Esophagus (tissue), 2 donors: Measurements from ENCODE around the gene TMEM120A. TPM values are rescaled to one million over a fixed set of nuclear protein-coding genes. Genes with fewer than 3 reads are reported as not detected.

ENCODE experiments used
- H3K27ac ChIP-seq, 2 donors: one replicate each; pipeline ENCODE4 v1.5.1; 2013; ENCODE audit warnings: low read depth in 2 of 2, mild to moderate bottlenecking in 2 of 2, inconsistent platforms in 1 of 2, low read length in 1 of 2, moderate library complexity in 1 of 2
- H3K27me3 ChIP-seq, 2 donors: one replicate each; pipeline ENCODE4 v1.6.1; 2013; ENCODE audit warnings: low read length in 2 of 2, control low read depth in 1 of 2, mild to moderate bottlenecking in 1 of 2; ENCODE audit not compliant: insufficient read depth in 2 of 2, control insufficient read depth in 1 of 2
- H3K36me3 ChIP-seq, 2 donors: one replicate each; pipeline ENCODE4 v1.6.1; 2013; ENCODE audit warnings: low read length in 1 of 2; ENCODE audit not compliant: control insufficient read depth in 2 of 2, insufficient read depth in 2 of 2
- H3K4me1 ChIP-seq, 2 donors: one replicate each; pipeline ENCODE4 v1.6.1; 2013; ENCODE audit warnings: low read length in 1 of 2; ENCODE audit not compliant: control insufficient read depth in 2 of 2, insufficient read depth in 2 of 2
- H3K4me3 ChIP-seq, 2 donors: one replicate each; pipeline ENCODE4 v1.5.1; 2013; ENCODE audit warnings: low read length in 2 of 2, mild to moderate bottlenecking in 2 of 2, low read depth in 1 of 2, moderate library complexity in 1 of 2
- H3K9me3 ChIP-seq, 2 donors: one replicate each; pipeline ENCODE4 v1.6.1; 2013; ENCODE audit warnings: mild to moderate bottlenecking in 2 of 2, low read depth in 1 of 2, low read length in 1 of 2, moderate library complexity in 1 of 2; ENCODE audit not compliant: control insufficient read depth in 2 of 2, insufficient read depth in 1 of 2
- WGBS, 2 donors: extraction: QIAGEN DNeasy Blood & Tissue Kit; methylation state at CpG; one replicate each; pipeline ENCODE4 v1.1.7; 2013; 5-methylcytosine and 5-hydroxymethylcytosine counted together
- polyA plus RNA-seq, 2 donors: library from polyadenylated mRNA; stranded (reverse); fragments of 200-250 nt; gene quantifications; one replicate each; pipeline ENCODE4 v1.2.3, GENCODE V29; 2013
- donor health status: healthy with polysubstance abuse.
- donor health status: Bipolar disorder and iron deficiency.

The TMEM120A gene
- polyA plus RNA-seq, 2 donors: 43.8 to 51.0 TPM

- no peak overlapping the region for H3K4me3 ChIP-seq
- peaks cover 0 to 19% of the 10 kb centered on the region in 2 donors for H3K36me3 ChIP-seq
- peaks cover 0 to 3% of the 10 kb centered on the region in 2 donors for H3K4me1 ChIP-seq
- no peak overlapping the region for H3K27ac ChIP-seq
- 95 to 96% methylated on average over 7 of the region's 7 CpGs for WGBS, 2 donors
- H3K27me3 ChIP-seq: no peaks in the 10 kb centered on the region
- H3K9me3 ChIP-seq: no peaks in the 10 kb centered on the region
These were observed 41.0 kb downstream of the TMEM120A start for GRCh38 chr7:75953431-75953830.

- no peaks in the 10 kb centered on the region for H3K9me3 ChIP-seq
- H3K27me3 ChIP-seq: no peaks in the 10 kb centered on the region
- 61 to 64% methylated on average over 5 of the region's 5 CpGs for WGBS, 2 donors
- peak overlapping the region; percentile 67 to 87 for H3K27ac ChIP-seq
- no peak overlapping the region for H3K4me3 ChIP-seq
- H3K4me1 ChIP-seq: peaks cover 0 to 13% of the 10 kb centered on the region in 2 donors
- peaks cover 2 to 21% of the 10 kb centered on the region in 2 donors for H3K36me3 ChIP-seq
These were observed 42.9 kb downstream of the TMEM120A start for GRCh38 chr7:75951506-75951905.

- Histone ChIP-seq H3K4me3 (no peak overlapping the region), H3K27me3 (no peaks in the 10 kb centered on the region), H3K36me3 (peaks cover 2 to 9% of the 10 kb centered on the region in 2 donors), H3K4me1 (peaks cover 2 to 14% of the 10 kb centered on the region in 2 donors), H3K9me3 (no peaks in the 10 kb centered on the region), H3K27ac (peak overlapping the region; percentile 2 to 65)
- WGBS, 2 donors: 81 to 86% methylated on average over 15 of the region's 15 CpGs
These were observed 44.2 kb downstream of the TMEM120A start for GRCh38 chr7:75950111-75950681.

- no peaks in the 10 kb centered on the region for H3K9me3 ChIP-seq
- H3K27ac ChIP-seq: peak overlapping the region in 1 of 2 donors; percentile 62
- H3K4me3 ChIP-seq: no peak overlapping the region
- H3K4me1 ChIP-seq: peaks cover 2 to 14% of the 10 kb centered on the region in 2 donors
- no peaks in the 10 kb centered on the region for H3K27me3 ChIP-seq
- peaks cover 2% of the 10 kb centered on the region in 2 donors for H3K36me3 ChIP-seq
- WGBS, 2 donors: 74 to 76% methylated on average over 9 of the region's 9 CpGs
These were observed 46.2 kb downstream of the TMEM120A start for GRCh38 chr7:75948179-75948578.

GRCh38 chr7:75946207-75946855 is 48.1 kb downstream of the TMEM120A start:
- peaks cover 2% of the 10 kb centered on the region in 2 donors for H3K36me3 ChIP-seq
- peaks cover 2 to 14% of the 10 kb centered on the region in 2 donors for H3K4me1 ChIP-seq
- WGBS, 2 donors: 76 to 78% methylated on average over 8 of the region's 8 CpGs
- peak overlapping the region; percentile 89 to 97 for H3K27ac ChIP-seq
- H3K9me3 ChIP-seq: no peaks in the 10 kb centered on the region
- no peaks in the 10 kb centered on the region for H3K27me3 ChIP-seq
- H3K4me3 ChIP-seq: no peak overlapping the region

- Histone ChIP-seq H3K27me3 (no peaks in the 10 kb centered on the region), H3K27ac (peak overlapping the region; percentile 89 to 97), H3K4me1 (peaks cover 2 to 14% of the 10 kb centered on the region in 2 donors), H3K36me3 (peaks cover 2% of the 10 kb centered on the region in 2 donors), H3K4me3 (no peak overlapping the region), H3K9me3 (no peaks in the 10 kb centered on the region)
- 73 to 76% methylated on average over 8 of the region's 8 CpGs for WGBS, 2 donors
These were observed 48.9 kb downstream of the TMEM120A start for GRCh38 chr7:75945297-75946168.

GRCh38 chr7:75944507-75944906 is 49.9 kb downstream of the TMEM120A start:
- WGBS, 2 donors: 94 to 100% methylated on average over 1 of the region's 1 CpG
- Histone ChIP-seq H3K36me3 (peaks cover 2% of the 10 kb centered on the region in 2 donors), H3K9me3 (no peaks in the 10 kb centered on the region), H3K27ac (peak overlapping the region; percentile 89 to 93), H3K27me3 (no peaks in the 10 kb centered on the region), H3K4me1 (peaks cover 2 to 14% of the 10 kb centered on the region in 2 donors), H3K4me3 (no peak overlapping the region)

- no peaks in the 10 kb centered on the region for H3K27me3 ChIP-seq
- H3K4me3 ChIP-seq: no peak overlapping the region
- H3K27ac ChIP-seq: peak overlapping the region; percentile 89 to 93
- WGBS, 2 donors: 67 to 77% methylated on average over 6 of the region's 6 CpGs
- no peaks in the 10 kb centered on the region for H3K9me3 ChIP-seq
- peaks cover 2% of the 10 kb centered on the region in 2 donors for H3K36me3 ChIP-seq
- H3K4me1 ChIP-seq: peaks cover 2 to 18% of the 10 kb centered on the region in 2 donors
These were observed 50.5 kb downstream of the TMEM120A start for GRCh38 chr7:75943864-75944263.

- Histone ChIP-seq H3K9me3 (no peaks in the 10 kb centered on the region), H3K27me3 (no peaks in the 10 kb centered on the region), H3K4me1 (peaks cover 2 to 17% of the 10 kb centered on the region in 2 donors), H3K4me3 (no peak overlapping the region), H3K27ac (peak overlapping the region in 1 of 2 donors; percentile 47), H3K36me3 (no peaks in the 10 kb centered on the region)
- WGBS, 2 donors: 52 to 80% methylated on average over 6 of the region's 6 CpGs
These were observed 55.5 kb downstream of the TMEM120A start for GRCh38 chr7:75938921-75939320.
